Hippocampal formation (tissue), 2 donors: ENCODE results near the gene MAP2K3.
"Not testable (repeated sequence)": the region's sequence is repeated elsewhere in the genome, so short reads cannot be mapped to it uniquely, and the experiment has no call there.

Source experiments
- DNase-seq, 2 donors: peaks; one replicate each; lab custom pipeline; 2025; lab: John Stamatoyannopoulos, UW

The MAP2K3 gene

GRCh38 chr17:21350495-21350894, 66.0 kb downstream of the MAP2K3 start:
- DNase-seq, result not testable (repeated sequence)

- DNase-seq, result no peak
These were observed 67.0 kb downstream of the MAP2K3 start for GRCh38 chr17:21351366-21352065.

GRCh38 chr17:21352221-21352980, 67.9 kb downstream of the MAP2K3 start:
- DNase-seq, result no peak

GRCh38 chr17:21352981-21353265, 68.4 kb downstream of the MAP2K3 start:
- DNase-seq, result no peak

- no peak for DNase-seq
These were observed 69.0 kb downstream of the MAP2K3 start for GRCh38 chr17:21353326-21354010.

GRCh38 chr17:21354796-21355385, 70.4 kb downstream of the MAP2K3 start:
- DNase-seq, result no peak

GRCh38 chr17:21355586-21355985, 71.1 kb downstream of the MAP2K3 start:
- no peak for DNase-seq

- no peak for DNase-seq
These were observed 72.1 kb downstream of the MAP2K3 start for GRCh38 chr17:21356537-21357127.

- DNase-seq, result no peak
These were observed 72.8 kb downstream of the MAP2K3 start for GRCh38 chr17:21357281-21357680.

GRCh38 chr17:21357696-21358656, 73.5 kb downstream of the MAP2K3 start:
- no peak for DNase-seq

GRCh38 chr17:21358682-21359482, 74.4 kb downstream of the MAP2K3 start:
- no peak for DNase-seq

- no peak for DNase-seq
These were observed 75.0 kb downstream of the MAP2K3 start for GRCh38 chr17:21359483-21359840.

- no peak for DNase-seq
These were observed 75.5 kb downstream of the MAP2K3 start for GRCh38 chr17:21360048-21360447.

GRCh38 chr17:21361020-21361809, 76.7 kb downstream of the MAP2K3 start:
- no peak for DNase-seq

GRCh38 chr17:21362331-21362931, 77.9 kb downstream of the MAP2K3 start:
- DNase-seq, result no peak

- DNase-seq, result no peak
These were observed 79.5 kb downstream of the MAP2K3 start for GRCh38 chr17:21363776-21364642.
